Stimulated activated CD8-positive, alpha-beta memory T cell treated with anti-CD3 and anti-CD28 coated beads, Interleukin-15, amount 100 ng/mL, for 1 hour (primary cell): Measurements from ENCODE around the gene TMEM181.
A peak's percentile ranks its signal among the peaks of the same experiment; 100 is the strongest.
"Not testable (repeated sequence)": the region's sequence is repeated elsewhere in the genome, so short reads cannot be mapped to it uniquely, and the experiment has no call there.

Experiments used
- DNase-seq: peaks from one replicate; pipeline ENCODE4 v3.0.0-alpha.2; 2020; ENCODE audit warnings: low read depth

TMEM181 gene

GRCh38 chr6:158638324-158638854 lies 78.5 kb downstream of the TMEM181 start:
- no peak for DNase-seq

GRCh38 chr6:158639056-158639455 lies 79.2 kb downstream of the TMEM181 start:
- no peak for DNase-seq

DNA sequence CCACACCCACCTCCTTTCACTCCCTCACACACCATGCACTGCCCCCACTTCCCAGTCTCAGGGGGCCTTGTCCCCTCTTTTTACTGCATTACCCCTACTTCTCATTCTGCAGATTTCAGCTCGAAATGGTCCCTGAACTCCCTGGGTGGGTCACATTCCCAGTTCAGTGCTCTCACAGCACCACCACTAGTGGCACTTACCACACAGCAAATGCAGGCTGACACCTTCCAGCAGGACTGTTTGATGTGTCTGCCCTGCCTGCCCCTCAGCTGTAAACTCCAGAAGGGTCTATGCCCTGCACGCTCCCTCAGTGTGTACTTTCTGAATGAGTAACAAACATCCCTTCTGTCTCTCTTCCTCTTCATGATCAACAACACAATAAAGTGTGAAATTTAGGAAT lies 80.6 kb downstream of the TMEM181 start:
- no peak for DNase-seq

DNA sequence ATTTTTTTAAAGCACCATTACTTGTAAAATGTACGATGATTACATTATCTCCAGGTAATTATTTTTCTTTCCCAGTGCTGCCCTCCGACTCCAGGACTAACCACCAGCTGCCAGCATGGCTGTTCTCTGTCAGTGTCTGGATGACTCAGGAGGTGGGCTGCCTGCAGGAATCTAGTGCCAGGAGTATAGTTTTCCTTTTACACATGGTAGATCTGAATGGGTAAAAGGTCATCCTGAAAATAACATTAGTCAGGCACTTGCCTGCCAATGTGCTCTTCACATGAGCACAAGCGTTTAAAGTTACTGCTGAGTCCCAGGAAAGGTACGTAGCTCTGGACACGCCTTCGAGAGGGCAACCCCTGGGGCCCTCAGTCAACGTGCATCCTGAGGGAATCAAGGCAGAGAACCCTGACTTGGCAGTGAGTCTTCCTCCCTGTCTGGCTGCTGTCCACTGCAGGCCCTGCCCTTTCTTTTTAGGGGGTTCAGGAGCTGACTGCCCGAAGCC lies 82.3 kb downstream of the TMEM181 start:
- no peak for DNase-seq

DNA sequence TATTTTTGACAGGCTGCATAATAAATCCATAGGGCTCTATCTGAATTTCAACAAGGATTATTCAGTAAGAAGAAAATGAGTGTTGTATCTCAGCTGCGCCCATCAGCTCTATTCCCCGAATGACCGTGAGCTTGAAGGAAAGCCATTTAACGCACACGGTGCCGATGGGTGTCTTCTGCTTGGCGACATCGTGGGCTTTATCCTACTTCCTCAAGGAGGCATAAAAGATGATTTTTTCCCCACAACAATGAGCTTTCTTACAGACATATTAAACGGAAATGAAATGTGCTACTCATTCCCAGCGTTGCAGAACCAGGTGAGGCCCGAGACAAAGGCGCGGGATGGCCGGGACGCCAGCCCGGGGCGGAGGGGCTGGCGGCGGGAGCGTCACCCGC lies 83.9 kb downstream of the TMEM181 start:
- DNase-seq = no peak

GRCh38 chr6:158644231-158645063 lies 84.6 kb downstream of the TMEM181 start, which contains the start of gene DYNLT1:
DYNLT1 (minus strand) TSS chr6:158644743; CDS start chr6:158644708, 35 bp downstream.
- peak; percentile 78 for DNase-seq

GRCh38 chr6:158645064-158646022 lies 85.5 kb downstream of the TMEM181 start:
- DNase-seq = no peak

DNA sequence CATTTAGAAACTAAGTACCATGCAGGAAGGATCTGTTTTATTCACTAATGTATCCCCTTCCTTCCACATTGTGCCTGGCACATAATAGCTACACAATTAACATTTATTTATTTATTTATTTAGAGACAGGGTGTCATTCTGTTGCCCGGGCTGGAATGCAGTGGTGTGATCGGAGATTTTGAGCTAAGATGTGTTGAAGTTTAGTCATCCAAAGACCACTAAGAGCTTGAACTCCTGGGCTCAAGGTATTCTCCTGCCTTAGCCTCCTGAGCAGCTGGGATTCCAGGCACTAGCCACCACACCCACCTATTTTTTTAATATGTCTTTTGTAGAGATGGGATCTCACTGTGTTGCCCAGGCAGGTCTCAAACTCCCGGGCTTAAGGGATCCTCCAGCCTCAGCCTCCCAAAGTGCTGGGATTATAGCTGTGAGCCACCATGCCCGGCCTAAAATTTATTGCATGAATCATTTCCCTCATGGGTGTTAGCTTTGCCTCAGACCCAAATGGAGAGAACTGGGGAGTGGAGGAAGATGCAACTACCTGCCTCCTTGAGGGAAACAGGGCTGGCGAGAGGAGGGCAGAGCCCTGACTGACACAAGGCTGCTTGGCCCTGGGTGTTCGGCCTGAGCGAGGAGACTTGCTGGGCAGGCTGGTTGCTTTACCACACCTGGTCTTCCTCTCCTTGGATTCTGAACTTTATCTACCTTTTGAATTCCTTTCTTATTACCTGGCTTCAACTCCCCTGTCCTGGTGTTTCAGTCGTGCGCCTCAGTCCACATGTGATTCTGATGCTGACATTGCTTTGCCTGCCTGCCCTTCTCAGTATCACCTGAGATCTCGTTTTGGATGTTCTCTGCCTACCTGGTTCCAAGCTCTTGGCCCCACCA lies 86.4 kb downstream of the TMEM181 start:
- DNase-seq = no peak

GRCh38 chr6:158647501-158647900 lies 87.6 kb downstream of the TMEM181 start:
- DNase-seq = no peak

GRCh38 chr6:158648682-158649131 lies 88.8 kb downstream of the TMEM181 start:
- DNase-seq = no peak

GRCh38 chr6:158649289-158650143 lies 89.6 kb downstream of the TMEM181 start, which contains the start of gene SYTL3:
SYTL3 (plus strand) TSS chr6:158650054; CDS start chr6:158663269, 13,215 bp downstream.
- peak; percentile 48 for DNase-seq

GRCh38 chr6:158651981-158652737 lies 92.3 kb downstream of the TMEM181 start:
- DNase-seq = not testable (repeated sequence)

DNA sequence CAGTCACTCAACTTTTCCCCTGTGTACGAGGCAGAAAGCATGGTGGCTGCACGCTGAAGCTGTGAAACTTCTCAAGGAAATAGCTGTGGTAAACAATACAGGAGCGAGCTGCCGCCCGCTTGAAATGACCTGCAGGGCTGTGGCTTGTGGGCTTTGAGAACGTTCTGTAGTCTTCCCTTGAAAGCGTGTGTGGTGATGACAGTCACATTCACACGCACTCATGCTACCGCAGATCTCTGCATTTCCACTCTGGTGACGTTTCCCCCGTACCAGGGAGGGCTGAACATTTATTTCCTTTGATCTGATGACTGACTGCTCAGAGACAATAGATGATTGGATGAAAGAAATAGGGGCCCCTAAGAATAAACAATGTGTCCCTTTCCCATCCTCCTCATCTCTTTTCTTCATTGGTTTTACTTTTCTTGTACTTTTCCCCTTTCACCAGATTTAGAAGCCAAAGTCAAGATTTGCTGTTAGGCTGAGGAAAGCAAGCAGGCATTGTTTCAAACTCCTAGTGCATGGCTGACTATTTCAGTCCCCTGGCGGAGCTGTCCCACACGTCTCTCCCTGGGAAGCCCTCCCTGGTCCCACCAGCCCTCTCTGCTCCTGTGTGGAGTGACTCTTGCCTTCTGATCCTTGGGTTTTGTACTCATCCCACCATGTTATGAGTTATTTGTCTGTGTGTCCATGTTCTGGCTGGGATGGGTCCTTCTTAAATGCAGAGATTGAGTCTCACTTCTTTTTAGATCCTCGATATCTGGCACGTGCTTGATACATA lies 93.9 kb downstream of the TMEM181 start:
- peak; percentile 74 for DNase-seq

DNA sequence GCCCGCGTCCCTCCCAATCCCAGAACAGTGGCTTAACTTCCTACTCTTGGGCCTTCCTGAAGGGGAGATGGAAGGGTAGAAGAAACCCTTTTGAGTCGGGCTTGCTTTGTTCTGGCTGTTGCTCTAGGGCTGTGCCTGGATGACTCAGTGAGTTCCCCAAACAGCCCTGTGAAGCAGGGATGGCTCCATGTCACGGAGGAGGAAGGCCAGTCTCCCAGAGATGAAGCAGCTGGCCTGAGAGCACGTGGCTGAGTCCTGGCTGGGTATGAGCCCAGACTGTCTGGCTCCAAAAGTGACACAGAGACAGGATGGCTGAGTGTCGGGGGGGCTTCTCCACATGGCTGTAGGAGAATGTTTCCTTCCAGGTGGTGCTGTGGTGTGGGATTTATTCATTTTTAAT lies 94.6 kb downstream of the TMEM181 start:
- no peak for DNase-seq

- DNase-seq = no peak
These were observed 95.1 kb downstream of the TMEM181 start for GRCh38 chr6:158654960-158655489.

- DNase-seq = no peak
These were observed 95.9 kb downstream of the TMEM181 start for GRCh38 chr6:158655569-158656450.

DNA sequence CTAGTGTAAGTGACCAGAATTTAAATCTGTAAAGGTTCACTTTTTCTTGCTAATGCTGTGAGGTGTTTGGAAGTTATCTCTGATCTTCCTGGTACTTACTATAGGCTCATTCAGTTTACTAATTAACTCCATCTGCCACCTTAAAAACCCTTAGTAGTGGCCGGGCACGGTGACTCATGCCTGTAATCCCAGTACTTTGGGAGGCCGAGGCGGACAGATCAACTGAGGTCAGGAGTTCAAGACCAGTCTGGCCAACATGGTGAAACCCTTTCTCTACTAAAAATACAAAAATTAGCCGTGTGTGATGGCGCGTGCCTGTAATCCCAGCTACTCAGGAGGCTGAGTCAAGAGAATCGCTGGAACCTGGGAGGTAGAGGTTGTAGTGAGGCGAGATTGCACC lies 97.1 kb downstream of the TMEM181 start:
- DNase-seq = not testable (repeated sequence)
